GM23248 (cell line): Measurements from ENCODE around the gene SHISA9.

Experiments used
- EZH2 ChIP-seq: fragments of 200-600 bp; sonication (generic); IDR thresholded peaks from 2 replicates; pipeline ENCODE4 v1.6.1; 2018; ENCODE audit warnings: antibody characterized with exemption, mild to moderate bottlenecking; ENCODE audit not compliant: insufficient read depth, poor library complexity, severe bottlenecking
- EZH2phosphoT487 ChIP-seq: fragments of 200-600 bp; sonication (generic); IDR thresholded peaks from 2 replicates; pipeline ENCODE4 v1.6.1; 2018; ENCODE audit warnings: antibody characterized with exemption, moderate library complexity, mild to moderate bottlenecking, low read depth; ENCODE audit not compliant: insufficient read depth

GRCh38 chr16:12994402-12994801 is 93.0 kb downstream of the SHISA9 start:
- no peak for TF ChIP-seq EZH2
- TF ChIP-seq EZH2phosphoT487: no peak
